H1 (cell line): ENCODE data around the gene PPM1F. TPM values are rescaled to one million over a fixed set of nuclear protein-coding genes. Genes with fewer than 3 reads are reported as not detected.

Experiments used
- CTCF ChIA-PET: fragments of 300-600 bp; sonication (Branson Sonifier 250); formaldehyde crosslinking; loops from one replicate; lab custom pipeline; 2021; ENCODE audit not compliant: partially characterized antibody; lab: Charles Lee
- POLR2A ChIA-PET: fragments of 300-600 bp; sonication (Branson Sonifier 250); formaldehyde crosslinking; loops from one replicate; lab custom pipeline; 2021; ENCODE audit warnings: inconsistent platforms; ENCODE audit not compliant: partially characterized antibody; lab: Charles Lee
- DNase-seq, 2 experiments: peaks; one replicate each; pipeline versions ENCODE4 v3.0.0 to v3.0.0-alpha.2; 2010 to 2022; ENCODE audit warnings: low spot score in 2 of 2, low read depth in 1 of 2, mixed read lengths in 1 of 2
- FAIRE-seq: peaks from 2 replicates; lab custom pipeline; 2011; peaks lifted over from hg19 to GRCh38; lab: Jason Lieb, UNC
- H2AFZ ChIP-seq: 2 replicates; pipeline ENCODE4 v1.8.1; 2012; ENCODE audit warnings: low read length, inconsistent platforms
- H2AK5ac ChIP-seq: 2 replicates; pipeline ENCODE4 v1.6.1; 2013; ENCODE audit warnings: low read depth, low read length
- H2BK120ac ChIP-seq: replicated peaks from 2 replicates; pipeline ENCODE3; 2013; ENCODE audit warnings: low read depth, low read length, inconsistent platforms
- H2BK12ac ChIP-seq: 2 replicates; pipeline ENCODE4 v1.6.1; 2013; ENCODE audit warnings: low read depth, low read length
- H2BK15ac ChIP-seq: 2 replicates; pipeline ENCODE4 v1.6.1; 2013; ENCODE audit warnings: low read length
- H2BK20ac ChIP-seq: 2 replicates; pipeline ENCODE4 v1.6.1; 2013; ENCODE audit warnings: low read length
- H2BK5ac ChIP-seq: 2 replicates; pipeline ENCODE4 v1.6.1; 2013; ENCODE audit warnings: low read depth, low read length
- H3K14ac ChIP-seq: 2 replicates; pipeline ENCODE4 v1.6.1; 2013; ENCODE audit warnings: inconsistent platforms; ENCODE audit not compliant: insufficient read length
- H3K18ac ChIP-seq: 2 replicates; pipeline ENCODE4 v1.6.1; 2013; ENCODE audit warnings: low read length; ENCODE audit errors: extremely low read depth
- H3K23ac ChIP-seq: 2 replicates; pipeline ENCODE4 v1.6.1; 2013; ENCODE audit warnings: inconsistent platforms; ENCODE audit not compliant: insufficient read length
- H3K23me2 ChIP-seq: 2 replicates; pipeline ENCODE4 v1.6.1; 2013; ENCODE audit warnings: low read depth, low read length
- H3K27ac ChIP-seq: 2 replicates; pipeline ENCODE4 v1.6.1; 2011; ENCODE audit warnings: low read depth, low read length, inconsistent platforms
- H3K27me3 ChIP-seq, 4 experiments: replicated peaks in 1 of 4; 1 replicate in 1 of 4; 2 replicates in 3 of 4; pipeline versions ENCODE4 v1.6.1 to v1.8.1; 2011 to 2013; ENCODE audit warnings: low read length in 3 of 4, mild to moderate bottlenecking in 3 of 4, inconsistent platforms in 2 of 4, mixed read lengths in 2 of 4, moderate library complexity in 1 of 4; ENCODE audit not compliant: control insufficient read depth in 3 of 4, insufficient read depth in 3 of 4; ENCODE audit errors: extremely low read depth in 1 of 4
- H3K36me3 ChIP-seq, 4 experiments: 2 replicates each; pipeline versions ENCODE4 v1.6.1 to v1.8.1; 2011 to 2013; ENCODE audit warnings: mild to moderate bottlenecking in 4 of 4, low read length in 3 of 4, moderate library complexity in 2 of 4, control low read depth in 1 of 4, inconsistent platforms in 1 of 4; ENCODE audit not compliant: insufficient read depth in 4 of 4, control insufficient read depth in 2 of 4
- H3K4ac ChIP-seq: replicated peaks from 2 replicates; pipeline ENCODE3; 2013; ENCODE audit warnings: low read length, low read depth, mixed read lengths, inconsistent platforms; ENCODE audit not compliant: insufficient read length
- H3K4me1 ChIP-seq, 4 experiments: replicated peaks in 1 of 4; 1 replicate in 1 of 4; 2 replicates in 3 of 4; pipeline versions ENCODE4 v1.6.1 to v1.8.1; 2011 to 2013; ENCODE audit warnings: low read length in 3 of 4, inconsistent platforms in 2 of 4, mixed read lengths in 1 of 4; ENCODE audit not compliant: insufficient read depth in 4 of 4, control insufficient read depth in 3 of 4
- H3K4me2 ChIP-seq, 2 experiments: 2 replicates each; pipeline versions ENCODE4 v1.6.1 to v1.8.1; 2011 to 2013; ENCODE audit warnings: low read depth in 2 of 2, low read length in 2 of 2, control low read depth in 1 of 2, inconsistent platforms in 1 of 2, mild to moderate bottlenecking in 1 of 2; ENCODE audit not compliant: insufficient read depth in 1 of 2
- H3K4me3 ChIP-seq, 4 experiments: fragments of 200-600, 300-600 bp in 1 of 4; sonication (generic), shearing (Covaris generic), sonication (Bioruptor Twin) in 1 of 4; 2 replicates each; pipeline versions ENCODE4 v1.5.1 to v1.8.1; 2011 to 2016; ENCODE audit warnings: low read length in 4 of 4, low read depth in 3 of 4, control low read depth in 2 of 4, inconsistent platforms in 2 of 4, mild to moderate bottlenecking in 2 of 4, mixed read lengths in 1 of 4, moderate library complexity in 1 of 4; ENCODE audit not compliant: insufficient read depth in 2 of 4; ENCODE audit errors: extremely low read depth in 1 of 4
- H3K56ac ChIP-seq: replicated peaks from 2 replicates; pipeline ENCODE3; 2013; ENCODE audit warnings: low read depth, mild to moderate bottlenecking, mixed read lengths, low read length, inconsistent platforms; ENCODE audit not compliant: insufficient read length
- H3K79me1 ChIP-seq: 2 replicates; pipeline ENCODE4 v1.6.1; 2013; ENCODE audit warnings: low read depth, low read length, control low read depth
- H3K79me2 ChIP-seq, 2 experiments: 2 replicates each; pipeline versions ENCODE4 v1.6.1 to v1.8.1; 2012 to 2013; ENCODE audit warnings: low read length in 2 of 2, mild to moderate bottlenecking in 2 of 2, inconsistent platforms in 1 of 2; ENCODE audit not compliant: insufficient read depth in 2 of 2, control insufficient read depth in 1 of 2
- H3K9ac ChIP-seq, 4 experiments: replicated peaks in 1 of 4; 1 replicate in 1 of 4; 2 replicates in 3 of 4; pipeline versions ENCODE4 v1.6.1 to v1.8.1; 2011 to 2013; ENCODE audit warnings: low read depth in 3 of 4, low read length in 3 of 4, control low read depth in 2 of 4, mild to moderate bottlenecking in 2 of 4, moderate library complexity in 2 of 4, inconsistent platforms in 1 of 4; ENCODE audit errors: extremely low read depth in 1 of 4
- H3K9me3 ChIP-seq, 2 experiments: 2 replicates each; pipeline versions ENCODE4 v1.6.1 to v1.8.1; 2012 to 2013; ENCODE audit warnings: mild to moderate bottlenecking in 2 of 2, moderate library complexity in 2 of 2, control low read depth in 1 of 2, inconsistent platforms in 1 of 2, low read depth in 1 of 2, low read length in 1 of 2, mixed read lengths in 1 of 2; ENCODE audit not compliant: insufficient read depth in 2 of 2
- H4K20me1 ChIP-seq, 2 experiments: replicated peaks in 1 of 2; 2 replicates each; pipeline versions ENCODE3 to v1.8.1; 2011 to 2013; ENCODE audit warnings: inconsistent platforms in 2 of 2, low read length in 2 of 2, mild to moderate bottlenecking in 1 of 2; ENCODE audit not compliant: insufficient read depth in 2 of 2, control insufficient read depth in 1 of 2
- H4K5ac ChIP-seq: 2 replicates; pipeline ENCODE4 v1.6.1; 2013; ENCODE audit warnings: low read length, low read depth, mixed read lengths, inconsistent platforms; ENCODE audit not compliant: insufficient read length
- H4K8ac ChIP-seq: 2 replicates; pipeline ENCODE4 v1.8.0; 2013; ENCODE audit warnings: mild to moderate bottlenecking, moderate library complexity, low read length, inconsistent platforms; ENCODE audit not compliant: insufficient read depth; ENCODE audit errors: extremely low read depth
- H4K91ac ChIP-seq: replicated peaks from 2 replicates; pipeline ENCODE3; 2013; ENCODE audit warnings: low read length, mixed read lengths, inconsistent platforms; ENCODE audit not compliant: insufficient read length
- CHD1 ChIP-seq: IDR thresholded peaks from 2 replicates; pipeline ENCODE4 v1.6.1; 2012; ENCODE audit warnings: low read depth, low read length, improper control_type of control experiment
- KDM4A ChIP-seq: IDR thresholded peaks from one replicate; pipeline ENCODE4 v1.7.1; 2012; ENCODE audit warnings: low read depth, mild to moderate bottlenecking, moderate library complexity, low read length, inconsistent platforms; ENCODE audit not compliant: severe bottlenecking
- NRF1 ChIP-seq: IDR thresholded peaks from 2 replicates; pipeline ENCODE4 v1.6.1; 2011; ENCODE audit warnings: mild to moderate bottlenecking, low read depth, low read length, improper control_type of control experiment
- SIN3A ChIP-seq, 2 experiments: IDR thresholded peaks in 1 of 2; conservative IDR thresholded peaks in 1 of 2; 2 replicates each; pipeline ENCODE4 v1.6.1; 2011 to 2012; ENCODE audit warnings: low read length in 2 of 2, improper control_type of control experiment in 1 of 2, low read depth in 1 of 2, mild to moderate bottlenecking in 1 of 2
- SIRT6 ChIP-seq: IDR thresholded peaks from one replicate; pipeline ENCODE4 v1.7.1; 2012; ENCODE audit warnings: low read length, inconsistent platforms
- SP4 ChIP-seq: IDR thresholded peaks from 2 replicates; pipeline ENCODE4 v1.6.1; 2012; ENCODE audit warnings: low read length, inconsistent platforms
- TEAD4 ChIP-seq: IDR thresholded peaks from 2 replicates; pipeline ENCODE4 v1.6.1; 2012; ENCODE audit warnings: low read depth, low read length, inconsistent platforms, mixed read lengths
- WGBS, 2 experiments: shearing (Covaris generic) in 1 of 2; methylation state at CpG; one replicate each; pipeline versions ENCODE4 v1.1.6 to v1.1.7; 2013 to 2015; ENCODE audit warnings: low lambda C conversion rate in 2 of 2, mixed read lengths in 2 of 2, inconsistent platforms in 1 of 2, low coverage in 1 of 2, missing lambda C conversion rate in 1 of 2; ENCODE audit not compliant: insufficient replicate concordance in 2 of 2, insufficient coverage in 1 of 2, insufficient read length in 1 of 2; ENCODE audit errors: extremely low coverage in 1 of 2, missing lambda C conversion rate in 1 of 2; 5-methylcytosine and 5-hydroxymethylcytosine counted together
- polyA plus RNA-seq, 7 experiments: library from polyadenylated mRNA; depleted of rRNA in 3 of 7; stranded (reverse) in 5 of 7; unstranded in 2 of 7; fragments of >200 nt in 5 of 7; fragments of 200-250 nt in 2 of 7; gene quantifications; 1 replicate in 5 of 7; 2 replicates in 1 of 7; 4 replicates in 1 of 7; pipeline versions ENCODE4 v1.2.1 to v1.2.3, GENCODE V29; 2011 to 2013; ENCODE audit warnings: missing spikeins in 2 of 7, mixed read lengths in 2 of 7
- total RNA-seq: library from RNA; stranded (reverse); fragmentation: NEBNext Ultra II Directional; extraction: Animal tissue kit (Norgen Biotek cat#: 25700); gene quantifications from 2 replicates; pipeline ENCODE4 v1.2.1, GENCODE V29; 2021

Gene PPM1F
- total and polyA plus RNA-seq, 2 of the 8 experiments (the other 6 are each of a cell fraction or from before 2014, with no cell fraction given) = 12.4 to 22.8 TPM

GRCh38 chr22:21965762-21966288 is 13.2 kb upstream of the PPM1F start:
- no peak overlapping the region for H2BK12ac ChIP-seq
- H4K91ac ChIP-seq = no peak overlapping the region
- no peak overlapping the region for H3K14ac ChIP-seq
- no peak overlapping the region for H3K56ac ChIP-seq
- H3K4ac ChIP-seq = no peak overlapping the region
- no peak overlapping the region for H3K9ac ChIP-seq
- no peak overlapping the region for H3K18ac ChIP-seq
- no peaks in the 10 kb centered on the region for H3K23me2 ChIP-seq
- H3K79me2 ChIP-seq = no peaks in the 10 kb centered on the region
- H3K4me1 ChIP-seq = no peaks in the 10 kb centered on the region
- H4K8ac ChIP-seq = no peak overlapping the region
- no peak overlapping the region for H2BK120ac ChIP-seq
- no peak overlapping the region for H2AFZ ChIP-seq
- no peak for TF ChIP-seq TEAD4
- no peak for TF ChIP-seq SIN3A (conservative IDR thresholded peaks at IDR 0.05 in 1 of 2, IDR thresholded peaks at IDR 0.05 in 1 of 2; ENCODE audit: low read depth in 1 of 2, low read length in 2 of 2)
- TF ChIP-seq SIRT6 = no peak
- no peak for TF ChIP-seq CHD1
- no peak for TF ChIP-seq KDM4A
- TF ChIP-seq NRF1 = no peak
- no peak for TF ChIP-seq SP4
- TF ChIP-seq, all 59 proteins: peak for 0
- no peaks in the 10 kb centered on the region for H3K27me3 ChIP-seq
- H2BK20ac ChIP-seq = no peak overlapping the region
- ChIA-PET CTCF (interaction anchor here (0.7 to 2.2 kb wide), 3 partner anchors 13 to 96 kb away, joined by 3 to 11 read pairs (median 4); partner anchors contain the start of gene PPM1F), POLR2A (interaction anchor here (0.6 to 3.8 kb wide), 6 partner anchors 13 to 283 kb away, joined by 3 to 17 read pairs (median 3); partner anchors contain the start of genes PPM1F and TOP3B)
- H3K4me3 ChIP-seq = no peak overlapping the region
- H2AK5ac ChIP-seq = no peak overlapping the region
- H3K79me1 ChIP-seq = no peaks in the 10 kb centered on the region
- no peak overlapping the region for H3K23ac ChIP-seq
- DNase-seq (no peak), FAIRE-seq (no peak)
- no peak overlapping the region for H4K5ac ChIP-seq
- H3K4me2 ChIP-seq = no peak overlapping the region
- H4K20me1 ChIP-seq = peaks cover 2 to 10% of the 10 kb centered on the region in 2 experiments
- no peak overlapping the region for H2BK5ac ChIP-seq
- H3K9me3 ChIP-seq = peaks cover 0 to 8% of the 10 kb centered on the region in 2 experiments; a peak in 1 of 4 replicates
- H3K36me3 ChIP-seq = peaks cover 28 to 69% (median 64%) of the 10 kb centered on the region in 4 experiments
- WGBS, 2 experiments = 94% methylated on average over 6 of the region's 6 CpGs; no CpG with 5 or more reads in 1 of the 2 experiments
- H3K27ac ChIP-seq = no peak overlapping the region
- no peak overlapping the region for H2BK15ac ChIP-seq
